ENCODE results near the gene GNE.

DNA sequence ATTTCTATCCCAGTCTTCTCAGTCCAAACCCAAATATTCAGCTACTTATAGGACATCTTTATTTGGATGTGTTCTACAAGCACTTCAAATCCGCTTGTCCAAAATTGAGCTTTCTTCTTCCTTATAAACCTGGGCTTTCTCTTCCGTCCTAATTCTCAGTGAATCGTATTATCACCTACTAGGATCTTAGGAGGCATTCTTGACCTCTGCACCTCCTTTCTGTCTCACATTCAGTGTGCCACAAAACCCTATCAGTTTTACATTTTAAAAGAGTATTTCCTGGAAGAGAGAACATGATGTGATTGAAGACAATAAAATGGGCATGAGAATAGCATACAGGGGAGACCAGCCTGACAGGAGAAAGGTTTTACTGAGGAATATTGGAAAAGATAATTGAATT lies 16.8 kb upstream of the GNE start:
- TF ChIP-seq CTCF (IDR thresholded peaks at IDR 0.05; ENCODE audit: insufficient read depth, low read length) (no peak), POLR2AphosphoS5 (IDR thresholded peaks at IDR 0.05; ENCODE audit: low read depth) (no peak), GABPA (IDR thresholded peaks at IDR 0.05; ENCODE audit: low read depth) (no peak), REST (IDR thresholded peaks at IDR 0.05; ENCODE audit: insufficient replicate concordance, low read depth) (no peak)

Data from HL-60 (cell line).